K562 (cell line): ENCODE data around the gene RARRES2. TPM values are rescaled to one million over a fixed set of nuclear protein-coding genes. Genes with fewer than 3 reads are reported as not detected.
A peak's percentile ranks its signal among the peaks of the same experiment; 100 is the strongest.

Experiments used
- ATAC-seq: fragments of 200-7000 bp; cut with Tn5 transposase; 3 replicates; pipeline ENCODE4 v1.9.1; 2020; ENCODE audit warnings: moderate library complexity
- BruUV-seq: library from RNA; stranded (reverse); fragments of 400-500 nt; replicated peaks from 2 replicates; lab custom pipeline; 2021; lab: Mats Ljungman, UMichigan
- CTCF ChIA-PET: fragments of 300-600 bp; formaldehyde crosslinking; extraction: SDS; loops from one replicate; lab custom pipeline; 2021; ENCODE audit warnings: low intra/inter-chr PET ratio; lab: Yijun Ruan, JAX
- POLR2A ChIA-PET: fragments of 300-600, 350-650 bp; sonication (Branson Sonifier 250); formaldehyde crosslinking; extraction: SDS; loops from one replicate; lab custom pipeline; 2021; ENCODE audit warnings: antibody characterized with exemption, inconsistent platforms; lab: Yijun Ruan, JAX
- DNase-seq, 4 experiments: peaks; one replicate each; pipeline versions ENCODE4 v3.0.0 to v3.0.0-alpha.2; 2011 to 2018; ENCODE audit warnings: low spot score in 3 of 4, mixed read lengths in 3 of 4; ENCODE audit errors: extremely low read depth in 1 of 4
- FAIRE-seq: peaks from 2 replicates; lab custom pipeline; 2011; peaks lifted over from hg19 to GRCh38; lab: Jason Lieb, UNC
- H2AFZ ChIP-seq: 2 replicates; pipeline ENCODE4 v1.6.0; 2011; ENCODE audit warnings: low read depth, low read length, control low read depth, inconsistent platforms
- H3K27ac ChIP-seq: fragments of 200-600 bp; 3 replicates; pipeline ENCODE4 v1.8.0; 2011; ENCODE audit warnings: low read depth, mild to moderate bottlenecking, control low read depth, inconsistent platforms, low read length, moderate library complexity, mixed read lengths; ENCODE audit errors: extremely low read depth
- H3K27me3 ChIP-seq, 2 experiments: fragments of 300-600 bp in 1 of 2; 2 replicates in 1 of 2; 3 replicates in 1 of 2; pipeline versions ENCODE4 v1.6.0 to v1.8.0; 2011; ENCODE audit warnings: inconsistent platforms in 2 of 2, low read length in 2 of 2, mild to moderate bottlenecking in 1 of 2, mixed read lengths in 1 of 2, moderate library complexity in 1 of 2; ENCODE audit not compliant: control insufficient read depth in 2 of 2, insufficient read depth in 2 of 2
- H3K36me3 ChIP-seq: fragments of 300-600 bp; 3 replicates; pipeline ENCODE4 v1.8.0; 2011; ENCODE audit warnings: mild to moderate bottlenecking, low read length, inconsistent platforms; ENCODE audit not compliant: control insufficient read depth, insufficient read depth
- H3K4me1 ChIP-seq, 2 experiments: fragments of 200-600 bp in 1 of 2; replicated peaks in 1 of 2; 2 replicates in 1 of 2; 3 replicates in 1 of 2; pipeline versions ENCODE4 v1.5.1 to v1.8.0; 2011; ENCODE audit warnings: inconsistent platforms in 2 of 2, low read length in 2 of 2, mild to moderate bottlenecking in 1 of 2, mixed read lengths in 1 of 2, moderate library complexity in 1 of 2; ENCODE audit not compliant: control insufficient read depth in 2 of 2, insufficient read depth in 2 of 2
- H3K4me2 ChIP-seq: 2 replicates; pipeline ENCODE4 v1.6.1; 2011; ENCODE audit warnings: low read length, control low read depth, inconsistent platforms, mixed read lengths; ENCODE audit not compliant: insufficient read depth
- H3K4me3 ChIP-seq: fragments of 200-600 bp; sonication (generic), shearing (Covaris generic); 2 replicates; pipeline ENCODE4 v1.5.1; 2016; ENCODE audit warnings: control low read depth, inconsistent platforms
- H3K79me2 ChIP-seq: fragments of 200-600 bp; 3 replicates; pipeline ENCODE4 v1.8.0; 2011; ENCODE audit warnings: low read length, inconsistent platforms; ENCODE audit not compliant: control insufficient read depth, insufficient read depth
- H3K9ac ChIP-seq, 2 experiments: 2 replicates each; pipeline versions ENCODE4 v1.6.0 to v1.6.1; 2011; ENCODE audit warnings: low read depth in 2 of 2, low read length in 2 of 2, control low read depth in 1 of 2, inconsistent platforms in 1 of 2, mild to moderate bottlenecking in 1 of 2, mixed read lengths in 1 of 2; ENCODE audit not compliant: insufficient read depth in 1 of 2
- H3K9me1 ChIP-seq: one replicate; pipeline ENCODE4 v1.6.0; 2011; ENCODE audit warnings: inconsistent platforms, mild to moderate bottlenecking, low read length, moderate library complexity; ENCODE audit not compliant: control insufficient read depth, insufficient read depth
- H3K9me3 ChIP-seq: replicated peaks from 2 replicates; pipeline ENCODE4 v1.5.1; 2011; ENCODE audit warnings: low read depth, low read length, inconsistent platforms; ENCODE audit not compliant: control insufficient read depth, insufficient read depth
- H4K20me1 ChIP-seq: replicated peaks from 2 replicates; pipeline ENCODE4 v1.6.1; 2011; ENCODE audit warnings: low read length, inconsistent platforms, mixed read lengths; ENCODE audit not compliant: control insufficient read depth, insufficient read depth
- ARHGAP35 ChIP-seq: fragments of 450-650 bp; IDR thresholded peaks from 2 replicates; pipeline ENCODE4 v1.6.1; 2018; ENCODE audit not compliant: partially characterized antibody
- ARID2 ChIP-seq: fragments of 450-650 bp; IDR thresholded peaks from 2 replicates; pipeline ENCODE4 v1.6.1; 2017; ENCODE audit warnings: antibody characterized with exemption, mild to moderate bottlenecking
- BCOR ChIP-seq: fragments of 450-650 bp; IDR thresholded peaks from 2 replicates; pipeline ENCODE4 v1.6.1; 2016
- CBX1 ChIP-seq: sonication (generic); IDR thresholded peaks from 2 replicates; pipeline ENCODE4 v1.6.1; 2016; ENCODE audit warnings: antibody characterized with exemption, low read depth, mild to moderate bottlenecking
- ELF4 ChIP-seq: fragments of 450-650 bp; formaldehyde crosslinking; IDR thresholded peaks from 2 replicates; pipeline ENCODE4 v1.4.0; 2022; ENCODE audit warnings: missing genetic modification characterization
- KDM1A ChIP-seq, 2 experiments: fragments of 450-650 bp; IDR thresholded peaks; 2 replicates each; pipeline ENCODE4 v1.6.1; 2016; ENCODE audit warnings: mild to moderate bottlenecking in 2 of 2
- MTA2 ChIP-seq: fragments of 450-650 bp; IDR thresholded peaks from 2 replicates; pipeline ENCODE4 v1.6.1; 2016; ENCODE audit warnings: low read depth
- OTX1 ChIP-seq: fragments of 450-650 bp; formaldehyde crosslinking; IDR thresholded peaks from 2 replicates; pipeline ENCODE4 v1.4.0; 2022; ENCODE audit warnings: mild to moderate bottlenecking
- THRA ChIP-seq: fragments of 450-650 bp; IDR thresholded peaks from 2 replicates; pipeline ENCODE4 v1.6.1; 2017; ENCODE audit warnings: mild to moderate bottlenecking, moderate library complexity
- ZBTB33 ChIP-seq: sonication (generic); formaldehyde crosslinking; IDR thresholded peaks from 2 replicates; pipeline ENCODE4 v1.8.1; 2023; ENCODE audit warnings: mild to moderate bottlenecking, missing genetic modification reagents
- ZNF592 ChIP-seq: fragments of 450-650 bp; IDR thresholded peaks from 2 replicates; pipeline ENCODE4 v1.6.1; 2017; ENCODE audit warnings: antibody characterized with exemption, mild to moderate bottlenecking
- WGBS: fragments of 100-300 bp; shearing (Covaris generic); methylation state at CpG from one replicate; pipeline ENCODE4 v1.1.6; 2016; ENCODE audit warnings: low coverage, mixed read lengths; ENCODE audit not compliant: insufficient coverage; ENCODE audit errors: missing lambda C conversion rate; 5-methylcytosine and 5-hydroxymethylcytosine counted together
- in situ Hi-C: fragments of 300-500 bp; cut with MboI; formaldehyde crosslinking; loops from 4 replicates; pipeline ENCODE4 v1.15.0; 2018; ENCODE audit warnings: inconsistent platforms, mixed read lengths
- intact Hi-C: fragments of 100-400 bp; cut with micrococcal nuclease; formaldehyde crosslinking; loops from 2 replicates; pipeline ENCODE4 v1.14.2; 2022
- polyA plus RNA-seq, 8 experiments: library from polyadenylated mRNA; depleted of rRNA in 4 of 8; stranded (reverse) in 5 of 8; unstranded in 3 of 8; fragments of >200 nt; fragmentation: Nextera tagmentation in 2 of 8; fragmentation: Illumina TruSeq in 1 of 8; extraction: Ambion mirVana in 2 of 8; extraction: Trizol in 1 of 8; gene quantifications; 2 replicates each; pipeline versions ENCODE4 v1.2.1 to v1.2.3, GENCODE V29; 2011 to 2014; ENCODE audit warnings: inconsistent platforms in 1 of 8, missing spikeins in 1 of 8
- total RNA-seq, 7 experiments: library from RNA; depleted of rRNA in 6 of 7; stranded (reverse); fragments of >200 nt in 6 of 7; fragmentation: Illumina TruSeq in 2 of 7; extraction: Trizol in 2 of 7; gene quantifications; 2 replicates each; pipeline versions ENCODE4 v1.2.1 to v1.2.3, GENCODE V29; 2011 to 2021; ENCODE audit warnings: low replicate concordance in 1 of 7
- TF ChIP-seq, protein P1 (sequence below), 2 experiments: fragments of 450-650 bp; IDR thresholded peaks; 2 replicates each; pipeline ENCODE4 v1.6.1; 2016

Gene RARRES2
- total and polyA plus RNA-seq, 9 of the 15 experiments (the other 6 are each of a cell fraction or from before 2014, with no cell fraction given): 0.11 to 1.7 (median 0.23) TPM; not detected in 6

DNA sequence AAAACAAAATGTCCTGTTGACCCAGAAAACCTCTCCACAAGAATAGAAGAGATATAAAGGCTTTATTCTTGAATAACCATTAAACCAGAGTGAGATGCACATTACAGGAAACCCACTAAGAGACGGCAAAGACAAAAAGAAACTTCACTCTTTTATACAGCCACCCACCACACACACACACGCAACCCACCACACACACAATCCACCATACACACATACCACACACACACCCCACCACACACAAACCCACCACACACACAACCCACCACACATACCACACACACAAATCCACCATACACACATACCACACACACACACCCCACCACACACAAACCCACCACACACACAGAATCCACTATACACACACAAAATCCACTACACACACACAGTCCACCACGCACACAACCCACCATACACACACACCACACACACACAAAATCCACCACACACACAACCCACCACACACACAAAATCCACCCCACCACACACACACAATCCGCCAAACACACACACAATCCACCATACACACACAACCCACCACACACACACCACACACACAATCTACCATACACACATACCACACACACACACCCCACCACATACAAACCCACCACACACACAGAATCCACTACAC lies 17.7 kb upstream of the RARRES2 start:
- in situ Hi-C loops (no loop called here), intact Hi-C loops (loop anchor here (10.0 kb wide), 1 partner anchor 396 kb away; no protein-coding TSS in a partner anchor)
- ChIA-PET CTCF (no interaction called here), POLR2A (interaction anchor here (0.6 to 1.2 kb wide), 3 partner anchors 9 to 27 kb away, joined by 3 to 9 read pairs (median 3); partner anchors contain the start of gene REPIN1)
- WGBS: 76% methylated on average over 4 of the region's 4 CpGs
- Histone ChIP-seq H4K20me1 (no peaks in the 10 kb centered on the region), H3K27ac (no peak overlapping the region), H3K4me1 (peaks cover 33 to 34% of the 10 kb centered on the region in 2 experiments; a peak in 4 of 5 replicates), H3K9me3 (no peaks in the 10 kb centered on the region), H3K79me2 (no peaks in the 10 kb centered on the region), H3K9me1 (peaks cover 5% of the 10 kb centered on the region), H3K9ac (no peak overlapping the region), H3K4me2 (no peak overlapping the region), H3K36me3 (no peaks in the 10 kb centered on the region), H3K27me3 (no peaks in the 10 kb centered on the region; a peak in 1 of 5 replicates), H2AFZ (no peak overlapping the region), H3K4me3 (no peak overlapping the region)
- FAIRE-seq (peak; percentile 69), DNase-seq (no peak), ATAC-seq (no peak)
- no TSS peak for BruUV-seq
- TF ChIP-seq ARID2: 0 out of 2 replicates have a peak, but pooled peaks have one; percentile 55
- no peak for TF ChIP-seq ZNF592
- no peak for TF ChIP-seq THRA
- peak; percentile 84 for TF ChIP-seq ZBTB33 (CRISPR knock-in tag)
- TF ChIP-seq BCOR: peak; percentile 33; the same call in 1 of the 2 replicates
- TF ChIP-seq MTA2: peak; percentile 30; the same call in 1 of the 2 replicates
- TF ChIP-seq, protein P1, sequence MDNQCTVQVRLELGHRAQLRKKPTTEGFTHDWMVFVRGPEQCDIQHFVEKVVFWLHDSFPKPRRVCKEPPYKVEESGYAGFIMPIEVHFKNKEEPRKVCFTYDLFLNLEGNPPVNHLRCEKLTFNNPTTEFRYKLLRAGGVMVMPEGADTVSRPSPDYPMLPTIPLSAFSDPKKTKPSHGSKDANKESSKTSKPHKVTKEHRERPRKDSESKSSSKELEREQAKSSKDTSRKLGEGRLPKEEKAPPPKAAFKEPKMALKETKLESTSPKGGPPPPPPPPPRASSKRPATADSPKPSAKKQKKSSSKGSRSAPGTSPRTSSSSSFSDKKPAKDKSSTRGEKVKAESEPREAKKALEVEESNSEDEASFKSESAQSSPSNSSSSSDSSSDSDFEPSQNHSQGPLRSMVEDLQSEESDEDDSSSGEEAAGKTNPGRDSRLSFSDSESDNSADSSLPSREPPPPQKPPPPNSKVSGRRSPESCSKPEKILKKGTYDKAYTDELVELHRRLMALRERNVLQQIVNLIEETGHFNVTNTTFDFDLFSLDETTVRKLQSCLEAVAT (IDR thresholded peaks at IDR 0.05): peak; percentile 61 to 65; a peak in 3 of 4 replicates
- TF ChIP-seq KDM1A (IDR thresholded peaks at IDR 0.05): no peak
- peak; percentile 59; the same call in 1 of the 2 replicates for TF ChIP-seq OTX1 (CRISPR knock-in tag)
- 0 out of 2 replicates have a peak, but pooled peaks have one; percentile 30 for TF ChIP-seq CBX1
- TF ChIP-seq ARHGAP35: peak; percentile 59
- TF ChIP-seq ELF4 (CRISPR knock-in tag): 0 out of 2 replicates have a peak, but pooled peaks have one; percentile 44
